Keratinocyte (primary cell): Measurements from ENCODE around the gene SLC8A3.

Experiments
- CTCF ChIP-seq, 3 experiments: IDR thresholded peaks in 1 of 3; conservative IDR thresholded peaks in 1 of 3; optimal IDR thresholded peaks in 1 of 3; 2 replicates in 2 of 3; 3 replicates in 1 of 3; pipeline versions ENCODE3 to v1.5.1; 2011; ENCODE audit warnings: low read length in 3 of 3, mild to moderate bottlenecking in 3 of 3, moderate library complexity in 2 of 3, control low read depth in 1 of 3, inconsistent platforms in 1 of 3; ENCODE audit not compliant: insufficient read depth in 2 of 3; ENCODE audit errors: extremely low read depth in 1 of 3
- EZH2 ChIP-seq: IDR thresholded peaks from one replicate; pipeline ENCODE4 v1.6.1; 2012; ENCODE audit warnings: inconsistent platforms, mild to moderate bottlenecking, low read length, moderate library complexity

GRCh38 chr14:70143306-70143705, 45.4 kb downstream of the SLC8A3 start:
- TF ChIP-seq CTCF (optimal IDR thresholded peaks at IDR 0.05 in 1 of 3, IDR thresholded peaks at IDR 0.05 in 1 of 3, conservative IDR thresholded peaks at IDR 0.05 in 1 of 3; ENCODE audit: extremely low read depth in 1 of 3, insufficient read depth in 2 of 3, low read length in 3 of 3) (no peak), EZH2 (no peak)
